Pancreas (tissue), 10 donors: ENCODE results near the gene KDM2B. TPM values are rescaled to one million over a fixed set of nuclear protein-coding genes. Genes with fewer than 3 reads are reported as not detected.

Source experiments
- ATAC-seq, 4 donors: fragments of 200-7000 bp; cut with Tn5 transposase; one replicate each; pipeline versions ENCODE4 v1.8.0 to v1.9.1; 2020; ENCODE audit warnings: mild to moderate bottlenecking in 4 of 4, moderate library complexity in 4 of 4
- DNase-seq, 6 donors: peaks; one replicate each; pipeline ENCODE4 v3.0.0-alpha.2; 2020
- FAIRE-seq: peaks from 2 replicates; lab custom pipeline; 2012; peaks lifted over from hg19 to GRCh38; lab: Jason Lieb, UNC
- H3K27ac ChIP-seq, 4 donors: fragments of 200-600 bp; sonication (generic); 1 replicate in 3 of 4; 2 replicates in 1 of 4; pipeline versions ENCODE4 v1.5.0 to v1.8.0; 2020
- H3K27me3 ChIP-seq, 4 donors: fragments of 200-600 bp; one replicate each; pipeline ENCODE4 v1.8.0; 2021
- H3K36me3 ChIP-seq, 3 donors: fragments of 200-600 bp; sonication (generic) in 1 of 3; one replicate each; pipeline versions ENCODE4 v1.5.0 to v1.8.0; 2020 to 2021
- H3K4me1 ChIP-seq, 3 donors: fragments of 200-600 bp; one replicate each; pipeline ENCODE4 v1.8.0; 2021
- H3K4me3 ChIP-seq, 4 donors: fragments of 200-600 bp; sonication (generic) in 2 of 4; one replicate each; pipeline versions ENCODE4 v1.5.0 to v1.8.0; 2020 to 2021
- H3K9me3 ChIP-seq, 4 donors: fragments of 200-600 bp; one replicate each; pipeline ENCODE4 v1.8.0; 2021
- CTCF ChIP-seq, 4 donors: fragments of 200-600 bp; sonication (generic) in 3 of 4; IDR thresholded peaks; one replicate each; pipeline versions ENCODE4 v1.5.0 to v1.8.0; 2021; ENCODE audit warnings: antibody characterized with exemption in 4 of 4
- WGBS, 2 donors: extraction: QIAGEN DNeasy Blood & Tissue Kit; methylation state at CpG; one replicate each; pipeline ENCODE4 v1.1.7; 2013; 5-methylcytosine and 5-hydroxymethylcytosine counted together
- intact Hi-C, 3 donors: fragments of 100-400 bp; cut with DNase I; formaldehyde crosslinking; loops; one replicate each; pipeline versions ENCODE4 v1.11.1 to v1.14.2; 2022
- polyA plus RNA-seq, 2 donors: library from polyadenylated mRNA; stranded (reverse); fragments of 200-250 nt; gene quantifications; one replicate each; pipeline ENCODE4 v1.2.3, GENCODE V29; 2013
- total RNA-seq, 6 donors: library from RNA; stranded (reverse); fragmentation: NEBNext Ultra II Directional in 4 of 6; extraction: Animal tissue kit (Norgen Biotek cat#: 25700) in 4 of 6; gene quantifications; one replicate each; pipeline versions ENCODE4 v1.2.1 to v1.2.4, GENCODE V29; 2021 to 2023
- donor health status: healthy with polysubstance abuse.
- donor health status: DM: no; HTN: no; CAD: no; lungs with moderate emphysema.
- donor health status: DM: no; HTN: no; CAD: no.
- donor health status: control.
- donor health status: control.
- donor health status: Bipolar disorder and iron deficiency.
- donor health status: DM: yes; HTN: yes; CAD: no.
- donor health status: DM: no; HTN: no; CAD: no.
- donor health status: DM: no; HTN: no; CAD: no.
- donor health status: DM: yes; HTN: yes; CAD: no.

Gene KDM2B
- total and polyA plus RNA-seq, 8 donors = 7.4 to 21.7 (median 10.3) TPM

- Histone ChIP-seq H3K9me3 (no peaks in the 10 kb centered on the region), H3K27me3 (no peaks in the 10 kb centered on the region), H3K4me3 (no peak overlapping the region), H3K4me1 (no peaks in the 10 kb centered on the region), H3K27ac (no peak overlapping the region), H3K36me3 (no peaks in the 10 kb centered on the region)
- ATAC-seq (peak in 2 of 4 donors; percentile 31 to 48), FAIRE-seq (no peak), DNase-seq (no peak)
- intact Hi-C loops = no loop called here
- TF ChIP-seq CTCF (IDR thresholded peaks at IDR 0.05) = no peak
- 62 to 68% methylated on average over 16 of the region's 16 CpGs for WGBS, 2 donors
Measured at GRCh38 chr12:121524196-121524916, 56.5 kb downstream of the KDM2B start.

GRCh38 chr12:121523741-121524140 lies 57.1 kb downstream of the KDM2B start:
- Histone ChIP-seq H3K27ac (no peak overlapping the region), H3K4me3 (no peak overlapping the region), H3K36me3 (no peaks in the 10 kb centered on the region), H3K9me3 (no peaks in the 10 kb centered on the region), H3K4me1 (no peaks in the 10 kb centered on the region), H3K27me3 (no peaks in the 10 kb centered on the region)
- FAIRE-seq (no peak), DNase-seq (no peak), ATAC-seq (no peak)
- intact Hi-C loops = no loop called here
- TF ChIP-seq CTCF (IDR thresholded peaks at IDR 0.05) = no peak
- 83 to 87% methylated on average over 16 of the region's 16 CpGs for WGBS, 2 donors

- 87% methylated on average over 11 of the region's 11 CpGs for WGBS, 2 donors
- no peaks in the 10 kb centered on the region for H3K4me1 ChIP-seq
- no peak overlapping the region for H3K27ac ChIP-seq
- no peak for DNase-seq
- no peak for FAIRE-seq
- no peaks in the 10 kb centered on the region for H3K27me3 ChIP-seq
- H3K36me3 ChIP-seq = no peaks in the 10 kb centered on the region
- no peak for ATAC-seq
- no peak overlapping the region for H3K4me3 ChIP-seq
- no peaks in the 10 kb centered on the region for H3K9me3 ChIP-seq
- intact Hi-C loops = no loop called here
- TF ChIP-seq CTCF (IDR thresholded peaks at IDR 0.05) = no peak
Measured at GRCh38 chr12:121522971-121523370, 57.9 kb downstream of the KDM2B start.

GRCh38 chr12:121520586-121521086 lies 60.2 kb downstream of the KDM2B start:
- intact Hi-C loops = no loop called here
- no peak for TF ChIP-seq CTCF (IDR thresholded peaks at IDR 0.05)
- Histone ChIP-seq H3K27ac (no peak overlapping the region), H3K9me3 (no peaks in the 10 kb centered on the region), H3K4me1 (no peaks in the 10 kb centered on the region), H3K36me3 (no peaks in the 10 kb centered on the region), H3K27me3 (no peaks in the 10 kb centered on the region), H3K4me3 (no peak overlapping the region)
- DNase-seq (no peak), FAIRE-seq (no peak), ATAC-seq (peak in 1 of 4 donors; percentile 46)
- WGBS, 2 donors = 81 to 86% methylated on average over 20 of the region's 20 CpGs

- Histone ChIP-seq H3K27me3 (no peaks in the 10 kb centered on the region), H3K4me1 (no peaks in the 10 kb centered on the region), H3K36me3 (no peaks in the 10 kb centered on the region), H3K4me3 (no peak overlapping the region), H3K9me3 (no peaks in the 10 kb centered on the region), H3K27ac (no peak overlapping the region)
- no peak for TF ChIP-seq CTCF (IDR thresholded peaks at IDR 0.05)
- intact Hi-C loops = no loop called here
- 94% methylated on average over 13 of the region's 13 CpGs for WGBS, 2 donors
- FAIRE-seq (no peak), DNase-seq (no peak), ATAC-seq (no peak)
Measured at GRCh38 chr12:121520119-121520518, 60.7 kb downstream of the KDM2B start.
